Nephron progenitor cell (in vitro differentiated cells): ENCODE measurements around the gene TNFSF11.

Experiments used
- DNase-seq: peaks from one replicate; pipeline ENCODE4 v3.0.0; 2021
- H3K27ac Mint-ChIP-seq: 2 replicates; pipeline ENCODE4 v1.8.0; 2021; ENCODE audit warnings: mild to moderate bottlenecking, moderate library complexity, mixed read lengths
- H3K27me3 Mint-ChIP-seq: 2 replicates; pipeline ENCODE4 v1.8.0; 2021; ENCODE audit warnings: mild to moderate bottlenecking, low read depth, mixed read lengths; ENCODE audit not compliant: poor library complexity
- H3K36me3 Mint-ChIP-seq: 2 replicates; pipeline ENCODE4 v1.8.0; 2021; ENCODE audit warnings: low read depth, mixed read lengths
- H3K4me1 Mint-ChIP-seq: 2 replicates; pipeline ENCODE4 v1.8.0; 2021; ENCODE audit warnings: mixed read lengths
- H3K4me3 Mint-ChIP-seq: 2 replicates; pipeline ENCODE4 v1.8.0; 2021; ENCODE audit warnings: mild to moderate bottlenecking, moderate library complexity, mixed read lengths
- H3K9me3 Mint-ChIP-seq: 2 replicates; pipeline ENCODE4 v1.8.0; 2021; ENCODE audit warnings: mild to moderate bottlenecking, moderate library complexity, mixed read lengths
- TF ChIP-seq, protein P1 (sequence below): fragments of 200-600 bp; sonication (generic); IDR thresholded peaks from 2 replicates; pipeline ENCODE4 v1.5.0; 2021; ENCODE audit warnings: antibody characterized with exemption

TNFSF11 gene

DNA sequence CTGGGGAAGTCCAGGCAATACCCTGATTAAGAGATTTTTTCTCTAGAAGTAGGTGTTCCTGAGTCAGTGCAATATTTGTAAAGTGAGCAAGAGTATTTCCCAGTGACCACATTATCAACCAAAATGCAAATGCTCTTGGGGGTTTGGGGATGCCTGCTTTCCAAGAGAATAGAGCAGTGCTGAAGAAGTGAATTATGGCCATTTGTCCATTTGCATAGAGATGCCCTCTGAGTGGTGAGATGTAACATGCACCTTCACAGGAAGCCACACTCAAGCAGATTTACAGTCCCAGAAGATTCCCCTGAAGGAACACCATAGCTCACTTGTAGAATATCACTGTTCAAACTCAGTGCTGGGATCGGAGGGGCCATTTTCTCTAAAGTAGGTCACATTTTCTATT, 71.8 kb downstream of the TNFSF11 start:
- H3K9me3 Mint-ChIP-seq, result peaks cover 28% of the 10 kb centered on the region
- H3K4me1 Mint-ChIP-seq, result no peaks in the 10 kb centered on the region
- no peak for DNase-seq
- TF ChIP-seq, protein P1, sequence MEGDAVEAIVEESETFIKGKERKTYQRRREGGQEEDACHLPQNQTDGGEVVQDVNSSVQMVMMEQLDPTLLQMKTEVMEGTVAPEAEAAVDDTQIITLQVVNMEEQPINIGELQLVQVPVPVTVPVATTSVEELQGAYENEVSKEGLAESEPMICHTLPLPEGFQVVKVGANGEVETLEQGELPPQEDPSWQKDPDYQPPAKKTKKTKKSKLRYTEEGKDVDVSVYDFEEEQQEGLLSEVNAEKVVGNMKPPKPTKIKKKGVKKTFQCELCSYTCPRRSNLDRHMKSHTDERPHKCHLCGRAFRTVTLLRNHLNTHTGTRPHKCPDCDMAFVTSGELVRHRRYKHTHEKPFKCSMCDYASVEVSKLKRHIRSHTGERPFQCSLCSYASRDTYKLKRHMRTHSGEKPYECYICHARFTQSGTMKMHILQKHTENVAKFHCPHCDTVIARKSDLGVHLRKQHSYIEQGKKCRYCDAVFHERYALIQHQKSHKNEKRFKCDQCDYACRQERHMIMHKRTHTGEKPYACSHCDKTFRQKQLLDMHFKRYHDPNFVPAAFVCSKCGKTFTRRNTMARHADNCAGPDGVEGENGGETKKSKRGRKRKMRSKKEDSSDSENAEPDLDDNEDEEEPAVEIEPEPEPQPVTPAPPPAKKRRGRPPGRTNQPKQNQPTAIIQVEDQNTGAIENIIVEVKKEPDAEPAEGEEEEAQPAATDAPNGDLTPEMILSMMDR, result no peak
- H3K27ac Mint-ChIP-seq, result no peak overlapping the region
- H3K27me3 Mint-ChIP-seq, result peaks cover 3% of the 10 kb centered on the region
- no peaks in the 10 kb centered on the region for H3K36me3 Mint-ChIP-seq
- H3K4me3 Mint-ChIP-seq, result no peak overlapping the region

DNA sequence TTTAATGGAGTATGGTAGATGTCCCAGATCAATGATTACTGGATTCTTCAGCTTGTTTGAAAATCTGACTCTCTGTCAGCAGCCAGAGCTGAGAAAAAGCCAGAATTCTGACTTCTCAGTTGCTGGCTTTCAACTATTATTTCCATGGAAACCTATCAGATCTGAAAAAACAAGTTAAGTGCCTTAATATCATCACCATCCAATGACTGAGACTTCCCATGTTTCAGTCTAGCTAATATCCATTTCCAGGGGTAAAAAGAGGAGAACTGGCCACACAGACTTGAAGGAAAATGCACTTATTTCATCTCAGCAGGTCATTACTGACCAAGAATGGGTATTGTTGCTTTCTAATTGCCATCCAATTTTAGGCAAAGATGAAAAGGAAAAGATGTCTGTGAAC, 75.2 kb downstream of the TNFSF11 start:
- peaks cover 12% of the 10 kb centered on the region for H3K27me3 Mint-ChIP-seq
- no peak overlapping the region for H3K4me3 Mint-ChIP-seq

GRCh38 chr13:42649831-42650230, 75.9 kb downstream of the TNFSF11 start:
- H3K36me3 Mint-ChIP-seq, result no peaks in the 10 kb centered on the region
- peaks cover 8% of the 10 kb centered on the region for H3K9me3 Mint-ChIP-seq
- no peak overlapping the region for H3K4me3 Mint-ChIP-seq
- H3K27ac Mint-ChIP-seq, result no peak overlapping the region
- TF ChIP-seq, protein P1, result no peak
- no peak for DNase-seq
- peaks cover 7% of the 10 kb centered on the region for H3K4me1 Mint-ChIP-seq
- peaks cover 12% of the 10 kb centered on the region for H3K27me3 Mint-ChIP-seq

More for the DNA sequence above, 75.2 kb downstream of the TNFSF11 start:
- Mint-ChIP-seq H3K9me3 (peaks cover 8% of the 10 kb centered on the region), H3K27ac (no peak overlapping the region), H3K36me3 (no peaks in the 10 kb centered on the region), H3K4me1 (peaks cover 7% of the 10 kb centered on the region)
- no peak for DNase-seq
- TF ChIP-seq, protein P1, result no peak

GRCh38 chr13:42650506-42650905, 76.6 kb downstream of the TNFSF11 start:
- no peak overlapping the region for H3K4me3 Mint-ChIP-seq
- H3K36me3 Mint-ChIP-seq, result no peaks in the 10 kb centered on the region

GRCh38 chr13:42651936-42652641, 78.1 kb downstream of the TNFSF11 start:
- Mint-ChIP-seq H3K4me1 (peaks cover 21% of the 10 kb centered on the region), H3K27me3 (peaks cover 20% of the 10 kb centered on the region), H3K27ac (no peak overlapping the region), H3K9me3 (peaks cover 8% of the 10 kb centered on the region), H3K36me3 (no peaks in the 10 kb centered on the region), H3K4me3 (no peak overlapping the region)
- TF ChIP-seq, protein P1, result no peak
- DNase-seq, result no peak

More at GRCh38 chr13:42650506-42650905, 76.6 kb downstream of the TNFSF11 start:
- peaks cover 15% of the 10 kb centered on the region for H3K27me3 Mint-ChIP-seq
- H3K27ac Mint-ChIP-seq, result no peak overlapping the region
- peaks cover 7% of the 10 kb centered on the region for H3K4me1 Mint-ChIP-seq
- DNase-seq, result no peak
- TF ChIP-seq, protein P1, result no peak
- H3K9me3 Mint-ChIP-seq, result peaks cover 8% of the 10 kb centered on the region
